Large intestine (tissue), 3 donors: ENCODE measurements around the gene CFAP299. TPM values are rescaled to one million over a fixed set of nuclear protein-coding genes. Genes with fewer than 3 reads are reported as not detected.

ENCODE experiments used
- DNase-seq, 2 donors: peaks; one replicate each; pipeline versions ENCODE4 v3.0.0 to v3.0.0-alpha.2; 2013
- H3K27ac ChIP-seq: one replicate; pipeline ENCODE4 v1.5.1; 2013; ENCODE audit warnings: low read length
- H3K27me3 ChIP-seq: 2 replicates; pipeline ENCODE4 v1.6.1; 2013; ENCODE audit warnings: low read length; ENCODE audit not compliant: control insufficient read depth, insufficient read depth
- H3K36me3 ChIP-seq: 2 replicates; pipeline ENCODE4 v1.6.1; 2013; ENCODE audit warnings: low read length; ENCODE audit not compliant: control insufficient read depth, insufficient read depth
- H3K4me1 ChIP-seq: one replicate; pipeline ENCODE4 v1.6.1; 2013; ENCODE audit warnings: low read length; ENCODE audit not compliant: control insufficient read depth, insufficient read depth
- H3K4me3 ChIP-seq: one replicate; pipeline ENCODE4 v1.5.1; 2013; ENCODE audit warnings: low read length
- H3K9me3 ChIP-seq: one replicate; pipeline ENCODE4 v1.6.1; 2013; ENCODE audit warnings: mild to moderate bottlenecking, low read depth, low read length, moderate library complexity; ENCODE audit not compliant: control insufficient read depth
- WGBS: methylation state at CpG from one replicate; pipeline ENCODE4 v1.1.5; 2013; ENCODE audit warnings: low lambda C conversion rate; ENCODE audit not compliant: insufficient coverage; 5-methylcytosine and 5-hydroxymethylcytosine counted together
- polyA plus RNA-seq: library from polyadenylated mRNA; unstranded; fragments of 120-200 nt; gene quantifications from one replicate; pipeline ENCODE4 v1.2.1, GENCODE V29; 2013

The CFAP299 gene
- polyA plus RNA-seq, 1 donor, result 0.16 TPM

GRCh38 chr4:80535551-80535950 is 200.0 kb downstream of the CFAP299 start:
- H3K27ac ChIP-seq, result no peak overlapping the region
- H3K4me3 ChIP-seq, result no peak overlapping the region
- DNase-seq, result no peak
- no CpG with 5 or more reads among the region's 1 CpG for WGBS
- H3K36me3 ChIP-seq, result no peaks in the 10 kb centered on the region
- no peaks in the 10 kb centered on the region for H3K4me1 ChIP-seq
- no peaks in the 10 kb centered on the region for H3K9me3 ChIP-seq
- H3K27me3 ChIP-seq, result no peaks in the 10 kb centered on the region

- Histone ChIP-seq H3K36me3 (no peaks in the 10 kb centered on the region), H3K4me1 (no peaks in the 10 kb centered on the region), H3K4me3 (no peak overlapping the region), H3K27ac (no peak overlapping the region), H3K27me3 (no peaks in the 10 kb centered on the region), H3K9me3 (no peaks in the 10 kb centered on the region)
- 100% methylated on average over 1 of the region's 4 CpGs for WGBS
- DNase-seq, result no peak
Measured at GRCh38 chr4:80538276-80538926, 202.9 kb downstream of the CFAP299 start.

- Histone ChIP-seq H3K27me3 (no peaks in the 10 kb centered on the region), H3K4me3 (no peak overlapping the region), H3K4me1 (no peaks in the 10 kb centered on the region), H3K27ac (no peak overlapping the region), H3K9me3 (no peaks in the 10 kb centered on the region), H3K36me3 (no peaks in the 10 kb centered on the region)
- DNase-seq, result no peak
- WGBS, result 100% methylated on average over 1 of the region's 3 CpGs
Measured at GRCh38 chr4:80539190-80539589, 203.7 kb downstream of the CFAP299 start.

GRCh38 chr4:80540349-80540748 is 204.8 kb downstream of the CFAP299 start:
- no peak for DNase-seq
- Histone ChIP-seq H3K36me3 (no peaks in the 10 kb centered on the region), H3K27me3 (no peaks in the 10 kb centered on the region), H3K4me3 (no peak overlapping the region), H3K4me1 (no peaks in the 10 kb centered on the region), H3K9me3 (no peaks in the 10 kb centered on the region), H3K27ac (no peak overlapping the region)
- no CpG with 5 or more reads among the region's 1 CpG for WGBS

- no peaks in the 10 kb centered on the region for H3K36me3 ChIP-seq
- WGBS, result 76% methylated on average over 5 of the region's 5 CpGs
Measured at GRCh38 chr4:80540785-80541469, 205.4 kb downstream of the CFAP299 start.

GRCh38 chr4:80542747-80543146 is 207.2 kb downstream of the CFAP299 start:
- Histone ChIP-seq H3K9me3 (no peaks in the 10 kb centered on the region), H3K4me1 (no peaks in the 10 kb centered on the region), H3K27ac (no peak overlapping the region), H3K27me3 (no peaks in the 10 kb centered on the region), H3K4me3 (no peak overlapping the region), H3K36me3 (no peaks in the 10 kb centered on the region)
- WGBS, result no CpG with 5 or more reads among the region's 2 CpGs
- no peak for DNase-seq

More at GRCh38 chr4:80540785-80541469, 205.4 kb downstream of the CFAP299 start:
- Histone ChIP-seq H3K27me3 (no peaks in the 10 kb centered on the region), H3K9me3 (no peaks in the 10 kb centered on the region), H3K4me1 (no peaks in the 10 kb centered on the region), H3K4me3 (no peak overlapping the region), H3K27ac (no peak overlapping the region)
- no peak for DNase-seq

- H3K27ac ChIP-seq, result no peak overlapping the region
- no peaks in the 10 kb centered on the region for H3K4me1 ChIP-seq
- H3K4me3 ChIP-seq, result no peak overlapping the region
- no peaks in the 10 kb centered on the region for H3K27me3 ChIP-seq
- no CpG with 5 or more reads among the region's 3 CpGs for WGBS
- H3K36me3 ChIP-seq, result no peaks in the 10 kb centered on the region
- peaks cover 3% of the 10 kb centered on the region for H3K9me3 ChIP-seq
- no peak for DNase-seq
Measured at GRCh38 chr4:80560337-80560736, 224.8 kb downstream of the CFAP299 start.

GRCh38 chr4:80566203-80566872 is 230.8 kb downstream of the CFAP299 start:
- H3K4me3 ChIP-seq, result peak overlapping the region; percentile 20
- H3K27me3 ChIP-seq, result no peaks in the 10 kb centered on the region
- 63% methylated on average over 2 of the region's 5 CpGs for WGBS
- no peaks in the 10 kb centered on the region for H3K36me3 ChIP-seq
- H3K4me1 ChIP-seq, result no peaks in the 10 kb centered on the region
- H3K9me3 ChIP-seq, result peaks cover 3% of the 10 kb centered on the region
- DNase-seq, result peak; percentile 4 to 29
- H3K27ac ChIP-seq, result no peak overlapping the region

- Histone ChIP-seq H3K4me3 (no peak overlapping the region), H3K9me3 (no peaks in the 10 kb centered on the region), H3K27me3 (no peaks in the 10 kb centered on the region), H3K36me3 (no peaks in the 10 kb centered on the region), H3K27ac (no peak overlapping the region), H3K4me1 (no peaks in the 10 kb centered on the region)
- DNase-seq, result peak in 1 of 2 donors; percentile 42
- no CpG with 5 or more reads among the region's 1 CpG for WGBS
Measured at GRCh38 chr4:80568891-80569290, 233.4 kb downstream of the CFAP299 start.

GRCh38 chr4:80576796-80577195 is 241.3 kb downstream of the CFAP299 start:
- Histone ChIP-seq H3K4me1 (no peaks in the 10 kb centered on the region), H3K9me3 (no peaks in the 10 kb centered on the region), H3K27ac (no peak overlapping the region), H3K4me3 (no peak overlapping the region), H3K27me3 (no peaks in the 10 kb centered on the region), H3K36me3 (no peaks in the 10 kb centered on the region)
- WGBS, result no CpG with 5 or more reads among the region's 1 CpG
- DNase-seq, result peak in 1 of 2 donors; percentile 30
